Mammary epithelial cell (primary cell): ENCODE data around the gene PLAU.

Experiments
- EZH2 ChIP-seq: IDR thresholded peaks from 2 replicates; pipeline ENCODE4 v1.6.1; 2012; ENCODE audit warnings: low read length, inconsistent platforms, borderline replicate concordance
- TF ChIP-seq, protein P1 (sequence below), 2 donors: IDR thresholded peaks in 1 of 2; conservative IDR thresholded peaks in 1 of 2; 2 replicates each; pipeline ENCODE4 v1.5.1; 2011 to 2012; ENCODE audit warnings: inconsistent platforms in 2 of 2, low read length in 2 of 2, mild to moderate bottlenecking in 2 of 2, control low read depth in 1 of 2, low read depth in 1 of 2; ENCODE audit not compliant: insufficient read depth in 1 of 2; ENCODE audit errors: extremely low read depth in 1 of 2

DNA sequence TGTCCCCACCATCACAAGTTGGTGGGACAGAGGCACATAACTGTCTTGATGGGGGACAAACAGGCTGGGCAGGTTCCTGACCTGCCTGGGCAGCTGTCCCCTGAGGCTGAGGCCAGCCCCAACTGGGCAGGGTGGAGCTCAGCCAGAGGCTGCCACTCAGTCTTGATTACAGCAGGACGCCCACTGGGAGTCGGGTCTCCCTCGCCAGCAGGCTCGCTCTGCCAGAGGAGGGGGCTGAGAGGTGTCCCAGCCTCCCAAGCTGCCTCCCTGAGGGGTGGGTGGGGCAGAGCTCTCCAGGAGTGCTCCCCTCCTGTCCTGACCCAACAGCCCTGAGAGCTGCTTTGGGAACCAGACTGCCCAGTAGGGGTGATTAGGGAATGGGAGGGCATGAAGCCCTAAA, 34.8 kb upstream of the PLAU start:
- TF ChIP-seq, protein P1, sequence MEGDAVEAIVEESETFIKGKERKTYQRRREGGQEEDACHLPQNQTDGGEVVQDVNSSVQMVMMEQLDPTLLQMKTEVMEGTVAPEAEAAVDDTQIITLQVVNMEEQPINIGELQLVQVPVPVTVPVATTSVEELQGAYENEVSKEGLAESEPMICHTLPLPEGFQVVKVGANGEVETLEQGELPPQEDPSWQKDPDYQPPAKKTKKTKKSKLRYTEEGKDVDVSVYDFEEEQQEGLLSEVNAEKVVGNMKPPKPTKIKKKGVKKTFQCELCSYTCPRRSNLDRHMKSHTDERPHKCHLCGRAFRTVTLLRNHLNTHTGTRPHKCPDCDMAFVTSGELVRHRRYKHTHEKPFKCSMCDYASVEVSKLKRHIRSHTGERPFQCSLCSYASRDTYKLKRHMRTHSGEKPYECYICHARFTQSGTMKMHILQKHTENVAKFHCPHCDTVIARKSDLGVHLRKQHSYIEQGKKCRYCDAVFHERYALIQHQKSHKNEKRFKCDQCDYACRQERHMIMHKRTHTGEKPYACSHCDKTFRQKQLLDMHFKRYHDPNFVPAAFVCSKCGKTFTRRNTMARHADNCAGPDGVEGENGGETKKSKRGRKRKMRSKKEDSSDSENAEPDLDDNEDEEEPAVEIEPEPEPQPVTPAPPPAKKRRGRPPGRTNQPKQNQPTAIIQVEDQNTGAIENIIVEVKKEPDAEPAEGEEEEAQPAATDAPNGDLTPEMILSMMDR (conservative IDR thresholded peaks at IDR 0.05 in 1 of 2, IDR thresholded peaks at IDR 0.05 in 1 of 2; ENCODE audit: extremely low read depth in 1 of 2, insufficient read depth in 1 of 2, low read depth in 1 of 2, low read length in 2 of 2) = no peak
- no peak for TF ChIP-seq EZH2
